AG10803 (cell line): Measurements from ENCODE around the gene NPW.

Source experiments
- DNase-seq: peaks from one replicate; pipeline ENCODE4 v3.0.0; 2010; ENCODE audit warnings: low read depth
- H3K4me3 ChIP-seq: 2 replicates; pipeline ENCODE4 v1.5.1; 2011; ENCODE audit warnings: mild to moderate bottlenecking, low read length, control low read depth
- TF ChIP-seq, protein P1 (sequence below): conservative IDR thresholded peaks from 2 replicates; pipeline ENCODE4 v1.5.1; 2011; ENCODE audit warnings: mild to moderate bottlenecking, low read length, control low read depth, inconsistent platforms

Gene NPW

DNA sequence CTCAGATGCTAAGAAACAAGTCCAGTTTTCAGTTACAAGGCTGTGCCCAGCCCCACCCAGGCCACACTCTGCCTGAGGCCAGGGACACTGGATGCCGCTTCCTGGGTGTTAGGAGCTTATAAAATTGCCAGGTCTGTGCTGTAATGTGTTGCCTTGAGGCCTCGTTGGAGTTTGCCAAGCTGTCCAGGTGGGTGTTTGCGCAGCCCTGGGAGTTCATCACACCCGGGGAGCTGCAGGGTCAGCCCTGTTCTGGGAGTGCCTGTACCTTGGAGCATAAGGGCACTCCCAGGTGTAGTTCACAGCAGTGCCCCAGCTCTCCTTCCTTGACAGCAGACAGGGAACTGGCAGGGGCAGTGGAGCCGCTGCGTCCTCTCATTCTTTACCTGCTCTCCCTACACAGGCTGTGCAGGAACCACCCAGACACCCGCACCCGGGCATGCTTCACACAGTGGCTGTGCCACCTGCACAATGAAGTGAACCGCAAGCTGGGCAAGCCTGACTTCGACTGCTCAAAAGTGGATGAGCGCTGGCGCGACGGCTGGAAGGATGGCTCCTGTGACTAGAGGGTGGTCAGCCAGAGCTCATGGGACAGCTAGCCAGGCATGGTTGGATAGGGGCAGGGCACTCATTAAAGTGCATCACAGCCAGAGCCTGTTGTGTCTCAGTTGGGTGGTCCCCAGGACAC lies 34.0 kb upstream of the NPW start:
- DNase-seq = no peak
- H3K4me3 ChIP-seq = peak overlapping the region; percentile 76; the same call in 1 of the 2 replicates
- TF ChIP-seq, protein P1, sequence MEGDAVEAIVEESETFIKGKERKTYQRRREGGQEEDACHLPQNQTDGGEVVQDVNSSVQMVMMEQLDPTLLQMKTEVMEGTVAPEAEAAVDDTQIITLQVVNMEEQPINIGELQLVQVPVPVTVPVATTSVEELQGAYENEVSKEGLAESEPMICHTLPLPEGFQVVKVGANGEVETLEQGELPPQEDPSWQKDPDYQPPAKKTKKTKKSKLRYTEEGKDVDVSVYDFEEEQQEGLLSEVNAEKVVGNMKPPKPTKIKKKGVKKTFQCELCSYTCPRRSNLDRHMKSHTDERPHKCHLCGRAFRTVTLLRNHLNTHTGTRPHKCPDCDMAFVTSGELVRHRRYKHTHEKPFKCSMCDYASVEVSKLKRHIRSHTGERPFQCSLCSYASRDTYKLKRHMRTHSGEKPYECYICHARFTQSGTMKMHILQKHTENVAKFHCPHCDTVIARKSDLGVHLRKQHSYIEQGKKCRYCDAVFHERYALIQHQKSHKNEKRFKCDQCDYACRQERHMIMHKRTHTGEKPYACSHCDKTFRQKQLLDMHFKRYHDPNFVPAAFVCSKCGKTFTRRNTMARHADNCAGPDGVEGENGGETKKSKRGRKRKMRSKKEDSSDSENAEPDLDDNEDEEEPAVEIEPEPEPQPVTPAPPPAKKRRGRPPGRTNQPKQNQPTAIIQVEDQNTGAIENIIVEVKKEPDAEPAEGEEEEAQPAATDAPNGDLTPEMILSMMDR = no peak

DNA sequence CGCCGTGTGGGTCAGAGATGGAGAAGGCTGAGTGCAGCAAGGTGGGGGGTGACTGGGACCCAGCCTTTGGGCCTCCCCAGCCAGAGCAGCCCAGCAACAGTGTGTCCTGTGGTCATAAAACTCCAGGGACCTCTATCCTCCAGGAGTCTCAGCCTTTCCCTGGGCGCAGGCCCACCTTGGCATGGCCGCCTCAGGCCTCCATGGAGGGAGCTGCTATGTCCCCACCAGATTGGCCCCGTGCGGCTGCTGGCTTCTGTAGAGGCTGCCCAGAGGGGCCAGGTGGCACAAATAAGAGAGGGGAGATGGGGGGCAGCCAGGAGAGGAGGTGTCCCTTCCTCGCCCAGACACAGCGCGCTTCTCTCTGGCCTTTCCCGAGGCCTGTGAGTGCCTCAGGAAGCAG lies 32.4 kb upstream of the NPW start:
- TF ChIP-seq, protein P1 = no peak
- DNase-seq = no peak
- no peak overlapping the region for H3K4me3 ChIP-seq

DNA sequence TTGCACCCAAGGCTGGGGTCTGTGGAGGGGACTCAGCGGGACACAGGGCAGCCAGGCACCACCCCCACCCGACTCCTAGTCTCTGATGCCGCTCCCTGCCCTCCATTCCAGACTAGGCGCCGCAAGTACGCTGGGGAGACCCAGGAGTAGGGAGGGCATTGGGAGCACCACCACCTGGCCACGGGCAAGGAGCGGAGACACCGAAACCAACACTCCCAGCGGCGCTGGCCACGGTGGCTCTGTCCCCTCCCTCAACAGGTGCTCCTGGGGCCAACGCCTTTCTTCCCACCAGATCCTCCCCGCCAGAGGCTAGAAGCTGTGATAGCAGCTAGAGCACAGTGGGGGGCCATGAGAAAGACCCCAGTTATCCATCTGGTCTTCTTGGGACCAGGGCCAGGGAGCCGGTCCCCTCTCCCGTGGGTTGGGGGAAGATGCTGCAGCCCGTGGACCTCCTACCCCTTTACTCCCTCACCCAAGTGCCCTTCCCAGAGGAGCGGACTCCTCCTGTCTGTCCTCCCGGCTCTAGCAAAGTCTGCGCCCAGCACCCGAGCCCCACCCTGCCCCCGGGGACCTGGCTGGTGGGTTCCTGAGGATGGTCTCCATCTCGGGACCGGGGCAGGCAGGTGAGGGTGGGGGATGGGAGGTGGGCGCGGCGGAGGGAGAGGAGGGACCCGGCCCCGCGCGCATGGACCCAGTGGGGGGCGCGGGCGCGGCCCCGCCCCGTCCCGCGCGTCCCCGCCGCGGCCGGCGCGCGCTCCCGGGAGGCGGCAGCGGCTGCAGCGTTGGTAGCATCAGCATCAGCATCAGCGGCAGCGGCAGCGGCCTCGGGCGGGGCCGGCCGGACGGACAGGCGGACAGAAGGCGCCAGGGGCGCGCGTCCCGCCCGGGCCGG lies 30.1 kb upstream of the NPW start, which contains the start of gene SYNGR3:
Gene SYNGR3, plus strand, starts transcription at position 762 of the 892 bp plus-strand sequence. CDS start 133 bp downstream, outside the sequence.
- TF ChIP-seq, protein P1 = no peak
- H3K4me3 ChIP-seq = no peak within 1 kb of the TSS; the same call in 1 of the 2 replicates
- DNase-seq = no peak

DNA sequence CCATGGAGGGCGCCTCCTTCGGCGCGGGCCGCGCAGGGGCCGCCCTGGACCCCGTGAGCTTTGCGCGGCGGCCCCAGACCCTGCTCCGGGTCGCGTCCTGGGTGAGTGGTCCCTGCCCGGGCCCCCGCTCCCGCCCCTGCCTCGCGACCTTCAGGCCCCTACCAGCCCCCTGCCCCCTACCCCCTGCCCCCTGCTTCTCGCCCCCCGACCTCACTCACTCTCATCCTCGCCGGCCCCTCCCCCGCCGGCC lies 29.6 kb upstream of the NPW start:
- no peak for DNase-seq
- TF ChIP-seq, protein P1 = no peak
- no peak overlapping the region for H3K4me3 ChIP-seq

DNA sequence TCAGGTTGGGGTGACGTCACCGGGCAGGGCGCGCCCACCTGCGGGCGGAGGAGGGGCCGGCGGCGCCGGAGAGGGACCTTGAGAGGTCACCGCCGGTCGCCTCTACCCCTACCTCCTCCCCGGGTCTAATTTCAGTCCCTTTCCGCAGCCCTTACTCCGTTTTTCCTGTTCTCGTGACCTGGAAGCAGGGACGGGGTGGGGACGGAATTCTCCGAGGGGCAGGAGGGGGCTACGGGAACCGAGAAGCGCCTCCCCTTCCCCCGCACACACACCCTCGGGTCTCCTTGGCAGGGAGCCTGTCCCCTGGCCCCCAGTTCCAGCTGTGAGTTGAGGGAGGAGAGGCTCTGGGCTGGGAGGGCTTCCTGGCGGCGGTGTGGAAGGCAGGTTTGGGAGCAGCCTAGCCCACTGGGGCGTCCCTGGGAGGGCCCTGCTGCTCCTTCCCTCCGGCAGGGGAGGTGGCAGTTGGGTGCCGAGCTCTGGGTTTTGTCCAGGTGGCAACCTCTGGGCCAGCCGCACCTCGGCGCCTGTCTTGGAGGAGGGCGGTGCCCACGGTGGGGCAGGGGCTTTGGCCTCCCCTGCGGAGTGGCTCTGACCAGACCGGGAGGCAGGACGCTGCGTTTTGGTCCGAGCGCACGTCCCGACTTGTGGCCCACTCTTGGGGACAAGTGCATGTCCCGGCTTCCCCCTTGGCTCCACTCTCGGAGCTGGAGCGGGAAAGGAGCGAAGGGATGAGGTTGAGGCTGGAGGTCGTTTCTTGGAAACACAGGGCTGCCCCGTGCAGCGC lies 29.0 kb upstream of the NPW start:
- no peak for DNase-seq
- TF ChIP-seq, protein P1 = no peak
- H3K4me3 ChIP-seq = no peak overlapping the region; the same call in 1 of the 2 replicates

DNA sequence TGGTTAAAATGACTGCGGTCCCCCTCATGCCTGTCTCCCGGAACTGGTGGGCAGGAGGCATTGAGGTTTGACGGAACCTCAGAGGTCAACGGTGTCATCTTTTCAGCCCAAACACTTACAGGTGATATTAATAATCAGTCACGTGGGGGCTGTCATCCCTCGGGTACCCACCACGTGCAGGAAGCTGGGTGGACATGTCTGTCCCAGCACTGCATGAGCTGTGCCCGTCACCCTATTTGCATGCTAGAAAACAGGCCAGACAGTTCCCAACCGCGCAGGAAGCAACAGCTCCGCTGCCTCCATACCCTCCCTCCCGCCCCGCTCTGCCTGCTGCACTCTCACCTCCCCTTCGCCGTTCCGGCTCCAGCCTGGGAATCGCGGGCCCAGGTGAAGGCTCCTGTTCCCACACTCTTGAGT lies 28.4 kb upstream of the NPW start:
- DNase-seq = no peak
- H3K4me3 ChIP-seq = no peak overlapping the region
- TF ChIP-seq, protein P1 = no peak
